HG03432 (cell line): ENCODE measurements around the gene CORO2B.

Experiments used
- ATAC-seq: cut with Tn5 transposase; IDR thresholded peaks from one replicate; pipeline ENCODE4 v1.9.1; 2021; ENCODE audit warnings: mild to moderate bottlenecking, moderate library complexity; ENCODE audit not compliant: unreplicated experiment

The CORO2B gene

GRCh38 chr15:68572309-68572708, 6.5 kb upstream of the CORO2B start:
- no peak for ATAC-seq

DNA sequence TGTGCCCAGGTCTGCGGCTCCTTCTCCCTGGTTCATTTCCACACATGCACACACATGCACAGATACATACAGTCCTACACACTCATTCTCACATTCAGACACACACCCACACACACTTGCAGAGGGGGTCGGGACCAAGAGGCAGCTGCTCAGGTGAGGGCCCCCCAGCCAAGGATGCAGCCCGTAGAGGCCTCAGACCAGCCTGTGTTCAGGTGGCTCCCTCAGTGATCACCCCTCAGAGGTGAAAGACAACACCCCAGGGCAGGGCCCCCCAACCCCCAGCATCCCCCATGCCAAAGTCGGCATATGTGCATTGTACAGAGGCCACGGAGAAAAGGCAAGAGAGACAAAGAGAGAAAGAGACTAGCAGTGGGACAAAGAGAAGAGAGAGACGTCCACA, 5.9 kb upstream of the CORO2B start:
- no peak for ATAC-seq

DNA sequence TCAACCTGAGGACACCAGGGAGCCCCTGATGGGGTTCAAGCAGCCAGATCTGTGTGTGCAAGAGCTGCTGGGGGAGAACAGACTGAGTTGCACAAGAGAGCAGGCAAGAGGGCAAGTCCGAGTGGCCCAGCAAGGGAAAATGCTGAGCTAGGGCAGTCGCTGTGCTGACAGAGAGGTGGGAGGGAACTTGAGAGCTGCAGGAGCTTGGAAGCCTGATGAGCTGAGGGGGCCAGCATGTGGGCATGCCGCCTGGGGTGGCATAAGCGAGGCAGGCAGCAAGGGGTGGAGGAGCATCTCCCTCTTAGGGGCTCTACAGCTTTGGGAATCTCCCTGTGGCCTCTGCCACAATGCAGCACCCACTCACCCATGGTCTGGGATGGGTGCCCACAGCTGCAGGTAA, 4.7 kb upstream of the CORO2B start:
- no peak for ATAC-seq

DNA sequence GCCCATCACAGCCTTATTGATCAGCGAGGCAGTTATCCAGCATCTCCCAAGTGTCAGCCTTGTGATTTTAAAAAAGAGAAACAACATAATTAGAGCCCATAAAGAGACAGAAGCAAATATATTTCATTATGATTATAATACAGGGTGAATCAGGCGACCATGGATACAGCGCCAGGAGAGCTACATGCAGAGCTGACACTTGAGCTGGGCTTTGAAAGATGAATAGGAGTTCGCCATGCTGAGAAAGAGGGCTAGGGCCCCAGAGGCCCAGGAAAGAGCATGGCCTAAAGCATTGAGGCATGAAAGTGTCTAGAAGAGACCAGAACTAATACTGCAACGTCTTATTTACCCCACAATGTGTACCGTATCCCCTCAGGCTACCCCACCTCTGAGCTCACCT, 4.2 kb upstream of the CORO2B start:
- no peak for ATAC-seq

DNA sequence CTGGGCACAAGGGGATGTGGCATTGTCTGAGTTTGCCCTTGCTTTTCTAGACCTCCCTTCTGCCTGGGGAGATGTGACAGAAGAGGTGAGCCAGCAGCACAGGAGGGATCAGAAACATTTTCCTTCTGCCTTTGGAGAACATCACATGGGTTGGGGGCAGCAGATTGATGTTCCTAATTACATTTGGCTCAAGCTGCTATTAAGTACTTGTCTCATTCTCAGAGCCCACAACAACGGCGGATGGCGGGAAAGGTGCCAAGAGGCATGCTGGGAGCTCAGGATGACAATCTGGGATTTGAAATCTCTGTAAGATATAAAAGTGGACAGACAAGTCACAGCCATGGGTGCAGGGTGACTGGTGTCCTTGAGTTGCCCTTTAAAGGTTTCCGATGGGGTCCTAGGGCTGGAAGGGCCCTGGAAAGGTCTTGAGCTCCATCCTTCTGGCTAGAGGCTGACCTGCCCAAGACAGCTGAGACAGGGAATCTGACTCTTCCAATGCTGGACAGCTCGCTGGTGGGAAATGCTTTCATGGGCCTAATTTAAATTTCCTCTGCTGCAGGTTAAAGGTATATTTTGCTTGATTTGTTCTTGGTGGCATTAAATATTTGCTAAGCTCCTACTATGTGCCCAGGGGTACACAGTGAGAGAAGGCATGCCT, 2.4 kb upstream of the CORO2B start:
- ATAC-seq = no peak

DNA sequence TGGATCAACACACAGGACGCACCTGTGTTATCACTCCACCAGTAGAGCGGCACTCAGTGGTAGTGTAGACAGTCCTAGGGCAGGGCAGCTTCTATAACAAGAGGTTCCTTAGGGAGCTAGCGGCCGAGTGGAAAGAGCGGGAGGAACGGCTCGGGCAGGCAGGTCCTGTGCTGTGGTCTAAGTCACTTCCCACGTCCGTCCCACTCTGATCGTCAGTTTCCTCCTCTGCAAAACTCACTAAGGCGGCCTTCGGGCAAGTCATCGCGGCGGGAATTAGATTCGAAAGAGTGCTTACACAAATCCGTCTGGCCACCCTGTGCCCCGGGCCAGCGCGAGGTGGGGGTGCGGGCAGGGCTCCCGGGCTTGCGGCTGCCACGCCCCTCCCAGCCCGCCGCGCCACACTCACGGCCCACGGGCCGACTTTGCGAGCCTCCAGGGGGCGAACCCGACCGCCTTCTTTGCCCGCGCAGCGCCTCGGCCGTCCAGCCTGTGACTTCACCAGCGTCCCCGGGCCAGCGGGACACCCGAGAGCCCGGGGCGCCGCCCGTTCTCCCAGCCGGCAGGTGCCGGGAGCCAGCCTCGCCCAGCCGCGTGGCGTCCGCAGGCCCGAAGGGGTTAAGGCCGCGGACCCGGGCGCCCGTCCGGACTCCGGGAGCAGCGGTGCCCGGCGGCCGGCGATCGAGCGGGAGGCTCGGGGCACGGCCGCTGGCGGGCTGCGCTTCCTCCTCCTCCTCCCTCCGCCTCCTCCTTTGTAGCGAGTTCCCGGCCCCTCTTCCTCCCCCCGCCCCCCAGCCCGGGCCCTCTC, 416 bp upstream of the CORO2B start:
- no peak for ATAC-seq

DNA sequence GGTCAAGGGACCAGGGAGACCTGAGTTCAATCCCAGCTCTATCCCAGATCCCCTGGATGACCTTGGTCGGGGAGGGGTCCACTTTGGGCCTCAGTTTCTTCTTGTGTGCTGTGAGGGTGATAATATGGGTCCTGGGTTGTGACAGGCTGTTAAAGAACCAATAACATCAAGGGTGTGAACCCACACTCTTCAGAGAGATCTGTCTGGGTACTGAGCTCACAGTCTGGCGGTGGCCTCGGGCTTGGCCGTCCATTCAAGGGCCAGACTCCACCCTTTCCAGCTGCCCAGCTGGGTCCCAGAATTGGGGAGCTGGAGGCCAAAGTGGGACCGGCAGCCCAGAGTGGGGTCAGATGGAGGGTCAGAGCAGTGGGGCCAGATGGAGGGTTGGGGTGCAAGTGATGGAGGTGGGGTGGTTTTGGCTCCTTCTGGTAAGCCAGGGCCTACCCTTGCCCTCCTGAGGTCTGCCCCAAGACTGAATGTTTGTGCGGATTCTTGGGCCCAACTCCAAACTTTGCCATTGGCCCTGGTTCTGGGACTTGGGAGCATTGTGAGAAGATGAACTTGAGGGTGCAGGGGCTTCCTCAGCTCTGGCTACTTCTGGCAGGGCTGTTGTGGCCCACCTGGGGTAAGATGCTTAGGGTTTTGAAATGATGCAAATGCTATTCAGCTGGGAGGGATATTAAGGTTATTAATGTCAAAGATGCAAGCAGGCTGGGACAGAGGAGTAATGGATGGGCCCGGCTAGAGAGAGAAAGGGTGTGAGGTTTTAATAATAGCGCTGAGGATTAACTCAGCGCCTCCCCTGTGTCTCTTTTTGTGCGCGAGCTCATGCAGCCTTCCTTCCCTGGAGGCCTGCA, 1.5 kb downstream of the CORO2B start:
- no peak for ATAC-seq

GRCh38 chr15:68580883-68581155, 2.0 kb downstream of the CORO2B start:
- no peak for ATAC-seq

- no peak for ATAC-seq
Observed at GRCh38 chr15:68581725-68582124, 2.9 kb downstream of the CORO2B start.

GRCh38 chr15:68582236-68582635, 3.4 kb downstream of the CORO2B start:
- no peak for ATAC-seq

DNA sequence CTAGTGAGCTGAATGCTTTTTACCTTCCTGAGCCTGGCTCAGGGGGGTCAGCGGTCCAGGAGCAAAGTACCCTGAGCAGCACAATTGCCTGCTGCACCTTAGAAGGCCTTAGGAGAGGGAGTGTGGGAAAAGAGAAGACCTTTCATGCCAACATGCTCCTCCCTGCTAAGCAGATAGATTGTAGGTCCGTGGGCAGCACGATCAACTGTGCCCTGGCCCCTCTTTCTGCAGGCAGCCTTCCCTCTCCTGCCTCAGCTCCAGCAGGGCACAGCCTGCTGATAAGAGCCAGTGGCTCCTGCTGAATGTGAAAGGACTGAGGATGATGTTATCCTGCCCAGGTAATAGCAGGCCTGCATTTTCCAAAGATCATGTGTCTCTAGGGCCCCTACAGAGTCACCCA, 4.1 kb downstream of the CORO2B start:
- no peak for ATAC-seq

DNA sequence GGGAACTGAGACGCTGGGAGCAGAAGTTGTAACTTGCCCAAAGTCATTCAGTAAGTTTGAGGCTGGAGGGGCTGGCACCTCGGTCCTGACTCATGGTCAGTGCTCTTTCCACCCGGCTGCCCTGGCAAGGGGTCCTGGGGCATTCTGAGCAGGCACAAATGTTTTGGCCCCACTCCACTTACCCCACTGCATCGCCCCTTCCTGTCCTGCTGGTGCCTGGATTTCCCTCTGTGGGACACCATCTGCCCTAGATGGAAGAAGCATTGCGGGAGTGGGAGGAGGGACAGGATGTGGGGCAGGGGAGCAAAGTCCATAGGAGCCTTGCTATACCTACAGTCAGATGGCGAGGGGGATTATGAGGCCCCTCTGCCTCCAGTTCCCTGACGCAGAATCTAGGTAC, 4.5 kb downstream of the CORO2B start:
- ATAC-seq = no peak

DNA sequence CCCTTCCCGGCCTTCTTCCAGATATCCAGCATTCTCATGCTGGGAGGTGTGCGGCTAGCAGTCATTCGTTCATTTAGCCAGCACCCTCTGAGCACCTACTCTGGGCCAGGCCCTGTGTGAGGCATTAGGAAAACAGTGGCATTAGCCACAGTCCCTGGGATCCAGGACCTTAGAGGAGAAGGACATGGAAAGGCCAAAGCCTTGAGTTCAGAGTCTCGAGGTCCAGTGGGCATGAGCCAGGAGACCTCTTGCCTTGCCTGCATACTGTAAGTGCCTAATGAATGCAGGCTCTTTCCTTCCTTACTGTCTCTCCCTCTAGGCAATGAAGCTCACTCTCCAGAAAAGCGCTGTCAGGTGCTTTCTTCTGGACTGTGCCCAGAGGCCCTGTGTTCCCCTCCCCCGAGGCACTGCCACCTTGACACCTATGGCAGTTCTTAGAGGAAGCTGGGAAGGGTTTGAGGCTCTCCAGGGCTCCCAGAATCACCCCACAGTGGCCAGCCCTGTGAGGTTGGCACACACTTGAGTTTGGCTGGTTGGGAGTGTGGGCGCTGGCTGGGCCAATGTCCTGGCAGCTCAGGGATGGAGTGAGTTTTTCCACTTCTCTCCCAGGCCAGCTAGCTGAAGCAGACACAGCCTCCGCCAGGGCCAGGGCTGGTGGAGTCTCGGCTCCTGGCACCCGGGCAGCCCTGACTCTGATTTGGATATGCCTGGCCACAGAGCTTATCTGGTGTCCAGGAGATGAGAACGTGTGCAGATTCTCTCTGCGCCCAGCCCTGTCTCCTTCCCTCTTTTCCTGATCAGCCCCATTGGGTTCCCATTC, 5.4 kb downstream of the CORO2B start:
- no peak for ATAC-seq

DNA sequence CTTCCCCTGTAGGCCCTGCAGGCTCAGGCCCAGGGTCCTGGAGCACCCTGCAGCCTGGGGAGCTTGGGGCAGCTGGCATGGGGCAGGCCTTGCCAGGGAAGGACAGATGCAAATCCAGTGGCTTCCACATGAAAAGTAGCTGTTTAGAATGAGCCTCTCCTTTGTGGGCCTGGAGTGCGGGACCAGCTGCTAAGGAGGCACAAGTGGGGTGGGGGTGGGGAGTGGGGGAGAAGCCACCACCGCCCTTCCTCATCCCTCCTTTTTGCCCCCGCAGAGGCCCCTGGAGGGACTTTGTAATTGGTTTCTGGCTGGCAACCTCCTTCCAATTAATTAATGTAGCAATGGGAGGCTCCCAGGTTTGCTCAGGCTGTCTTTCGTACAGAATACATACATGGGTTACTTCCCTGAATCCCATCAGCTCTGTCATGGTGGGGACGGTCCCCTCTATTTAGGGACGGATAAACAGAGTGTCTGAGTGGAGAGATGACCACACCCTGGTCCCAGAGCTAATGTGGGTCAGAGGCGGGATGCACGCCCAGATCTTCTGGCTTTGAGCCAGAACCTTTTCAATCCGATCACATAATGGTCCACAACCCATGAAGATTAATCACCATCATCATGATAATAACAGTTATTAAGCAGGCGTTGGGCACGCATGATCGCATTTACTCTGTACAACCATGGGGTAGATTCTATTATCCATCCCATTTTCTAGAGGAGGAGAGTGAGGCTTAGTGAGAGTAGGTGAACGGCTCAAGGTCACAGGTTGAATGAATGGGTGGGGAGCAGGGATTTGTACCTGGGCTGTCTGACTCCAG, 6.2 kb downstream of the CORO2B start:
- no peak for ATAC-seq

DNA sequence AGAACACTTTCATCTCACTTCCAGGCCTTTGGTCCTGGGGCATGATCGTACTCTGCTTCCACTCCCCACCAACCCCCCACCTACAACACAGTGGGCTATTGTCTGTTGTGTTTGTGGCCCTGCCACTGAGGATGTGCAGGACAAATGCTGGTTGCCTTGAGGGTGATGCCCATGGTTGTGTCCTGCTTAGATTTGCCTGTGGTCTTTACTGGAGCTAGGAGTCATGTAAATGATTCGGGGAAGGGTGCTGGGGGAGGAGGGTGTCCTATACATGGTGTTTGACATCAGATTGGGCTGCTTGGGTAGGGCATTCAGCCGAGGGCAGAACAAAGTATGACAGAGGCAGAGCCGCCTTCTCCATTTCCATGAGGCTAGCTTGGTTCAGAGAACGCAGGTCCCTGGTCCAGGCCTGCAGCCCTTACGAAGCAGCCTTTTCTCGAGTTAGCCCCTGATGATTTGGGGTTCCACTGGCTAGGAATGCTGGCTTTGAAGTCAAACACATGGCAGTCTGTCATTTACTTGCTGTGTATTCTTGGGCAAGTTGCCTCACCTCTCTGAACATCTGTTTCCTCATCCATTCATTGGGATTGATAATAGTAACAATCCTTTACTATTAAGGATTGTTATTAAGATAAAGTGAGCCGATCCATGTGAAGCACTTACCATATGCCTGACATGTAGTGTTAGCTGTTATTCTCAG, 6.9 kb downstream of the CORO2B start:
- no peak for ATAC-seq

GRCh38 chr15:68586274-68586961, 7.6 kb downstream of the CORO2B start:
- ATAC-seq = no peak

DNA sequence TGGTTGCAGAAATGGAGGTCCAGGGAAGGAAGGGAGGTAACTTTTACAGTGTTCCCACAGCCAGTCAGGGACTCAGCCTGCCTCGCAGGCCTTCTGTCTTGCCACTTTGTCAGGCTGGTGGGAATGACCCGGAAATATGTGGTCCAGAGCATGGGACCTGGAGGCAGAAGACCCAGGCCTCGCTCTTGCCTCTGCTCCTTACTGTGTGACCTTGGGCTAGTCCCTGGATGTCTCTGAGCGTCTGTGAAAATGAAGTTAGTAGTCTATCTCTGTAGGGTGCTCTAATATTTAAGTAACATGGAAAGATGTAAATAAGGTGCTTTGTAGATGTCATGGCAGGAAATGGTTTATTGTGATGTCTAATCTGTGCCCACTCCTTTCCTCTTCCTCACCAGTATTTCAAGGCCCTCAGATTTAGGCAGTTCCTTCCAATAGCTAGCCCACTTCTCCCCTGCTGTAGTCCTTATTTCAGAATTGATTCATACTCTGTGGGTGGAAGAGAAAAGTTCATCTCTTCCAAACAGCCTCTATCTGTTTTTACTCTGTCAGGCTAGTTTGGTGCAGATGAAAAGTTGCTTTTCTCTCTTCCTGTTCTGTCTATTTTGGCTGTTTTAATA, 9.1 kb downstream of the CORO2B start:
- no peak for ATAC-seq

DNA sequence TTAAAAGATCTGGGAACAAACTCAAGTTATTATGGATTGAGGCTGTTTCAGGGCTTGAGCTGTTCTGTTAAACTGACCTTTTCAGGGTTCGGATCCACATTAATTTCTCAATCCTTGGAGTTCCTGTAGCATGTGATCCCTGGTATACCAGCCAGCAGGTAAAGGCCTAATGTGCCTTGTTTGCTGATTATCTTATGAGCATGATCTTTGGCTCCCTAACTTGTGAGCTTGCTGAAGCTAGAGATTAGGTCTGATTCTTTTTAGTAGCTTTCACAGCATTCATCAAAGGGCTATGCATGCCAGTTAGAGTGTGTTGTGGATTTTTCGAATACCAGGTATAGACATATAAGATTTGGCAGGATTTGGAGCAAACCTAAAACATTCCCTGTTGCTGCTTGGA, 10.3 kb downstream of the CORO2B start:
- no peak for ATAC-seq
